Measurements from ENCODE around the gene ITPR3. TPM values are rescaled to one million over a fixed set of nuclear protein-coding genes. Genes with fewer than 3 reads are reported as not detected.

The ITPR3 gene
- total and polyA plus RNA-seq, 2 of the 13 experiments (the other 11 are each of a cell fraction or from before 2014, with no cell fraction given), result 3.8 to 21.4 TPM

- Histone ChIP-seq H3K4me2 (ENCODE audit: low read depth, low read length) (no peak overlapping the region), H2AFZ (ENCODE audit: low read length) (no peak overlapping the region), H3K9ac (ENCODE audit: insufficient read depth, low read depth, low read length) (no peak overlapping the region), H3K27me3 (ENCODE audit: control insufficient read depth in 1 of 2, insufficient read depth in 2 of 2, low read length in 2 of 2) (0 out of 5 replicates have a peak, but pooled peaks cover 0 to 3% of the 10 kb centered on the region in 2 experiments), H3K9me3 (ENCODE audit: low read length) (no peaks in the 10 kb centered on the region), H3K36me3 (replicated peaks in 1 of 2; ENCODE audit: control insufficient read depth in 1 of 2, insufficient read depth in 2 of 2, low read length in 2 of 2) (no peaks in the 10 kb centered on the region), H3K4me1 (ENCODE audit: insufficient read depth, low read length) (peaks cover 52% of the 10 kb centered on the region), H3K79me2 (ENCODE audit: insufficient read depth, low read length) (no peaks in the 10 kb centered on the region), H3K27ac (ENCODE audit: extremely low read length, insufficient read depth, low read length) (no peak overlapping the region), H4K20me1 (ENCODE audit: insufficient read depth, low read length) (no peaks in the 10 kb centered on the region), H3K4me3 (replicated peaks in 1 of 3; ENCODE audit: insufficient read depth in 1 of 3, low read depth in 2 of 3, low read length in 3 of 3) (no peak overlapping the region)
- ChIA-PET CTCF (ENCODE audit: low intra/inter-chr PET ratio, low total read pairs) (interaction anchor here (4.1 kb wide), 1 partner anchor 41 kb away, joined by 72 read pairs; no protein-coding TSS in a partner anchor), POLR2A (interaction anchor here (1.3 to 3.9 kb wide), 3 partner anchors 13 to 20 kb away, joined by 3 to 37 read pairs (median 5); no protein-coding TSS in a partner anchor)
- DNase-seq (ENCODE audit: low spot score), result no peak
- intact Hi-C loops (cut with micrococcal nuclease; ENCODE audit: unreplicated experiment) (no loop called here), in situ Hi-C loops (cut with HindIII; ENCODE audit: extremely low pct_ligation_motif_present, low pct_unique_long_range_greater_than_20kb) (no loop called here)
- no TSS peak for BruUV-seq (replicated peaks)
- no peak for TF ChIP-seq ZNF775 (CRISPR knock-in tag; IDR thresholded peaks at IDR 0.05; ENCODE audit: borderline replicate concordance)
- TF ChIP-seq ZFP91 (CRISPR knock-in tag; IDR thresholded peaks at IDR 0.05; ENCODE audit: borderline replicate concordance), result peak; percentile 38; the same call in 1 of the 2 replicates
- 75% methylated on average over 7 of the region's 7 CpGs for WGBS (ENCODE audit: low lambda C conversion rate)
- no peak for ATAC-seq
- no peak for FAIRE-seq
These were observed 28.9 kb upstream of the ITPR3 start for GRCh38 chr6:33592280-33592594.

GRCh38 chr6:33592595-33593413 is 28.3 kb upstream of the ITPR3 start:
- ChIA-PET CTCF (ENCODE audit: low intra/inter-chr PET ratio, low total read pairs) (no interaction called here), POLR2A (interaction anchor here (1.4 to 3.9 kb wide), 2 partner anchors 13 to 20 kb away, joined by 3 to 37 read pairs; no protein-coding TSS in a partner anchor)
- Histone ChIP-seq H3K79me2 (ENCODE audit: insufficient read depth, low read length) (no peaks in the 10 kb centered on the region), H4K20me1 (ENCODE audit: insufficient read depth, low read length) (no peaks in the 10 kb centered on the region), H3K4me3 (replicated peaks in 1 of 3; ENCODE audit: insufficient read depth in 1 of 3, low read depth in 2 of 3, low read length in 3 of 3) (no peak overlapping the region), H3K27ac (ENCODE audit: extremely low read length, insufficient read depth, low read length) (no peak overlapping the region), H3K9me3 (ENCODE audit: low read length) (no peaks in the 10 kb centered on the region), H3K9ac (ENCODE audit: insufficient read depth, low read depth, low read length) (no peak overlapping the region), H2AFZ (ENCODE audit: low read length) (no peak overlapping the region), H3K4me1 (ENCODE audit: insufficient read depth, low read length) (peaks cover 55% of the 10 kb centered on the region), H3K27me3 (ENCODE audit: control insufficient read depth in 1 of 2, insufficient read depth in 2 of 2, low read length in 2 of 2) (peaks cover 0 to 3% of the 10 kb centered on the region in 2 experiments; a peak in 1 of 5 replicates), H3K4me2 (ENCODE audit: low read depth, low read length) (no peak overlapping the region), H3K36me3 (replicated peaks in 1 of 2; ENCODE audit: control insufficient read depth in 1 of 2, insufficient read depth in 2 of 2, low read length in 2 of 2) (no peaks in the 10 kb centered on the region)
- BruUV-seq (replicated peaks), result no TSS peak
- in situ Hi-C loops (cut with HindIII; ENCODE audit: extremely low pct_ligation_motif_present, low pct_unique_long_range_greater_than_20kb), result no loop called here
- DNase-seq (ENCODE audit: low spot score) (no peak), FAIRE-seq (no peak), ATAC-seq (no peak)
- intact Hi-C loops (cut with micrococcal nuclease; ENCODE audit: unreplicated experiment), result no loop called here
- WGBS (ENCODE audit: low lambda C conversion rate), result 80% methylated on average over 53 of the region's 57 CpGs
- no peak for TF ChIP-seq IKZF4 (CRISPR knock-in tag; IDR thresholded peaks at IDR 0.05; ENCODE audit: borderline replicate concordance, low read depth, not compliant biosample characterization)
- TF ChIP-seq FOXJ3 (CRISPR knock-in tag; IDR thresholded peaks at IDR 0.05; ENCODE audit: borderline replicate concordance), result no peak
- no peak for TF ChIP-seq E2F5 (CRISPR knock-in tag; conservative IDR thresholded peaks at IDR 0.05)
- no peak for TF ChIP-seq NR2F6 (IDR thresholded peaks at IDR 0.05)
- no peak for TF ChIP-seq NR2F6 (CRISPR knock-in tag; IDR thresholded peaks at IDR 0.05)
- no peak for TF ChIP-seq ZNF205 (CRISPR knock-in tag; IDR thresholded peaks at IDR 0.05)
- TF ChIP-seq ZMAT5 (CRISPR knock-in tag; IDR thresholded peaks at IDR 0.05; ENCODE audit: borderline replicate concordance, low read depth), result no peak
- TF ChIP-seq FUBP1 (CRISPR knock-in tag; IDR thresholded peaks at IDR 0.05; ENCODE audit: borderline replicate concordance), result no peak
- TF ChIP-seq RBM39 (IDR thresholded peaks at IDR 0.05; ENCODE audit: low read depth, low read length, poor library complexity, severe bottlenecking), result no peak
- no peak for TF ChIP-seq FOSL1 (CRISPR knock-in tag; IDR thresholded peaks at IDR 0.05; ENCODE audit: borderline replicate concordance)

All from HepG2 (cell line).